ENCODE measurements around the gene TEP1.
"Not testable (repeated sequence)": the region's sequence is repeated elsewhere in the genome, so short reads cannot be mapped to it uniquely, and the experiment has no call there.

TEP1 gene

DNA sequence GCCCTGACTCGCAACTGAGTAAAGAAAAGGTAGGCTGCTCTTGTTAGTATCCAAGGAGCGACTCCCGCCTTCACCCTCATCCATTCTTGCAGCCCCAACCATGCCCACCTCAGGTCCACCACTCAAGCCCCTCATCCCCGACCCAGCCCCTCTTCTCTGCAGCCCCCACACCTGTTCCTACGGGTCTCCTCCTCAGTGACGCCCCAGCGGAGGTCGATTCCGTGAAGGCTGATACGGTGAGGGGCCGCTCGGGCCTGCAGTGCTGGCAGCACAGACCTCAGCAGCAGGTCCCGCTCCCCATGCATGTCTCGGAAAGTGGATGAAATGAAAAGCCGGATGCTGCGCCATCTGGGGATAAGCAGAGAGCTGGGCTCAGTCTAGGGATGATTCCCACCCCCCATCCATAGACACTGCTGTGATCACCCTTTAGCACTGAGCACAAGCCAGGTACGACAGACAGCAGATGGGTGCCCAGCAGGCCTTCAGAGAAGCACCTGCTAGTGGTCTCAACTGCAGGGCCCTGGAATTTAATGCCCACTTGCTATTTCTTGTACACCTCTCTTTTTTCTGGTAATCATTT lies 26.9 kb downstream of the TEP1 start:
- DNase-seq: no peak

DNA sequence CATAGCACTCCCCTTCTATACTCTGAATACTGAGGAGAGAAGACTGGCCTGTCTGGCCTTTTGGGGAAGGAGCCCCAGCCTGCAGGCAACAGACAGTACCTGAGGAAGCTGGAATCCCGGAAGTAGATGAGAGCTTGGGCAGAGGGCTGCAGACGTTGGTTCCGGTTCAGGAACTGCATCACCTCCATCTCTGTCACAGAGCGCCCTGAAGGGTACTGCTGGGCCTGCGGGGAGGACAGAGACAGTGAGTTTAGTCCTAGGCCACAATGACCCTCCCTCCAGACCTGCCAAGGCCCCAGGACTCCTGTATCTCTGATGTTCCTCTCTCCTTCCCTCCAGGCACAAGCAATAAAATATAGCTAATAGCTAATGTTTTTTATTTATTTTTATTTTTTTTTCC lies 28.4 kb downstream of the TEP1 start:
- DNase-seq: no peak

DNA sequence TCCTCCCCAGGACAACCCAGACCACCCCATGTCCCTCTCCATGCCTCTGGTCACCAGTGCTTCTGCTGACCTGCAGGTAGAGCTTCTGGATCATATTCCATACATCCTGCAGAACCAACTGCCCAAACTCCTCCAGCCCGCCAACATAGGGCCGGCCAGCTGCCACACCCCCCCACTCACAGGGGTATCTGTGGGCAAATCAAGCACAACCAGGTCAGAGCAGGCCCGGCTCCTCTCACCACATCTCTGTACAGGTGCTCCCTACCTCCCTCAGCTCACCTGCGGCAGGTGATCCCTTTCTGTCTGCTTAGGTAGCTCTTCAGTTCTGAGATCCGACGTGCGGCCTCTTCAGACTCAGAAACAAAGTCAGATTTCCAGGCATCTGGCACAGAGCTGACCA lies 29.0 kb downstream of the TEP1 start:
- no peak for DNase-seq

DNA sequence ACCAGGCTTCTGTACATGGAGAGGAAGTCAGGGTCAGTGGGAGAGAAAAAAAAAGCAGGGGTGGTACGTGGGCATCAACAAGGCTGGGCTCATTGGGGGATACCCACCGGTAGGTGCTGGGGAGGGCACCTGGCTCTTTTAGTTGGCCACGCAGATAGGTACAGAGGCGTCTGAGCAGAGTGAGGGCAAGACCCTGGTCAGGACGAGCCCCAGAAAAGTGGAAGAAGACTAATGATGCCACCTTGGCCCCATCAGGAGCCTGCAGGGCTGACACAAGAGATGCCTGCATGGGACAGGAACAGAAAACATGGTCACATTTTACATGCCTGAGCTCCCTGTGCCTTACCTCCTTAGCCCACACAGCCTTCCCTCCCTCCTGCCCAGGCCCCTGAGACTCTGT lies 29.7 kb downstream of the TEP1 start:
- DNase-seq: no peak

DNA sequence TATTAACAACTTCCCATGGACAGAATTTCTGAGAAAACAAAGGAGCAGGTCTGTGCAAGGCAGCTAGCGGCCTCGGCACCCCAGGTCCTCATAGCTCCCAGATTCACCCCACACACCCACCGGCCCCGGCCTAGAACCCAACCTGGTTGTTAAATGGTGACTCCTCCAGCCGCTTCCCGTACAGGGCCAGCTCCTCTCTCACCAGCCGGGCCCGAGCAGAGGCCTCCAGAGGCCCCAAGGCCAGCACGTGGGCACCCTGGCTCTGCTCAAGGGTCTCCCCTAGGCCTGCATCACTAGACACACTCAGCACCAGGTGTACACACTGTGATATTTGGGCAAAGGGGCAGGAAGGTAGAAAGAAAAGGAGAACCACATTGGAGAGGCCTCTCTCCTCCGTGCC lies 30.3 kb downstream of the TEP1 start:
- no peak for DNase-seq

DNA sequence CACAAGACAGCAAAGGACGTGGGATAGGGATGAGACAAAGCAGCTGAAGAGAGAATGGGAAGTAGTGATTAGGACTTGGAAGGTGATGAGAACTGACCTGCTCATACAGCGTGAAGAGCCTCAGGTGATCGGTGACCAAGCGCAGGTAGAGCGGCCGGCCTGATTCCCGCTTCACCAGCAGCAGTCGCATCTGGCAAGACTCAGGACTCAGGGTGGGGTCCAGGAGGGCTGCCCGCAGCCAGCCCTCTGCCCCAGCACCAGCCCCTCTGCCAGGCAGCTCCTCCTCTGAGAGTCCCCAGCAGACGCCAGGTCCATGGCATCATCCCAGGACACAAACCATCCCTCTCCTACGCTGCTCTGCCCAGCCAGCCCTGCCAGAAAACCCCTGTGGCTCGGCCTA lies 30.8 kb downstream of the TEP1 start:
- DNase-seq: no peak

DNA sequence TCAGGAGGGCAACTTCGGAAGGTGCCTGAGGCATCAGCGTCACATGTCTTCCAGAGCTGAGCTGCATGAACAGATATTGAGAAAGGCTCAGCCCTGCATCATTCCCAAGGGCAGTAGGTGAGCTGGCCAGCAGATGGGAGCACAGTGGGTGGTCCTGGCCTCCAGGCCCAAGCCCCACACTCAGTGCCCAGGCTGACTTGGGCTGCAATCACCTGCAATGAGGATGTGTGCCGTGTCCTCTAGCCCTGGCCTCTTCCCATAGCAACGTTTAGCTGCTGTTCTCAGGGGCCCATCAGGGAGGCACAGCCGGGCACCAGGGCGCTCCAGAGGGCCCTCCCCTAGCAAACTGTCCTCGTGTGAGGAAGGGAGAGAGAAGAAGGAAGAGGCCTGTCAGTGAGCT lies 32.0 kb downstream of the TEP1 start:
- DNase-seq: no peak

DNA sequence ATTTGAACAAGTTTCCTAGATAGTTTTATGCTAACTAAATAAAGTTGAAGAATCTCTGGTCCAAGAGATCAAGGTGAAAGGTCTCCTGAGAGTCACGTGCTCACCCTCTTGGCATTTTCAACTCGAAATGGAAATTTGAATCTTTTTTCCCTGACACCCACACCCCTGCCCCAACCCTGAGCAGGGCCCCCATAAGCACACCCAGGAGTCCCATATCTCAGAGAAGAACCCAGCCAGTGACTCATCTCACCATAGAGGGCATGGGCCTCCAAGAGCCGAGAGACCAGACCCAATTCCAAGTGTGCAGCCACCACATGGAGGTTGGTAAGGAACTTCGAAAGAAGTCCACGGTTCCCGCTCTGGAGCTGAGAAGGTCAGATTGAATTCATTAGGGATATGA lies 32.6 kb downstream of the TEP1 start:
- DNase-seq: no peak

DNA sequence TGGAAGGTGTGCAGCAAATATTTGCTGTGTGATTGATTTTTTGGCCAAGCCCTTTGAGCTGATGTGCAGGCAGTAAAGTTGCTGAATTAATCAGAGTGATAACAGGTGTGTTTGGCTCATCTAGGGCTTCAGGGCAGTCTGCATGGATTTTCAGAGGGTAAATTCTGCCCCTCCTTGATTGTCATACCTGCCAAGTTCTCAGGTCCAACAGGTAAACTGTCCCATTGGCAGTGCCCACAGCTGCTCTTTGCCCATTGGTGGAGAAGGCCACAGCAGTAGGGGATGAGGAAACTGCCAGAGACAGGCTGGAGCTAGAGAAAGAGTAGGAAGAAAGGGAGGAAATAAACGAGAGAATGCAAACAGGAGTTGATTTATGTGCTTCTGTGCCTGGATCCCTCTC lies 33.6 kb downstream of the TEP1 start:
- DNase-seq: no peak

DNA sequence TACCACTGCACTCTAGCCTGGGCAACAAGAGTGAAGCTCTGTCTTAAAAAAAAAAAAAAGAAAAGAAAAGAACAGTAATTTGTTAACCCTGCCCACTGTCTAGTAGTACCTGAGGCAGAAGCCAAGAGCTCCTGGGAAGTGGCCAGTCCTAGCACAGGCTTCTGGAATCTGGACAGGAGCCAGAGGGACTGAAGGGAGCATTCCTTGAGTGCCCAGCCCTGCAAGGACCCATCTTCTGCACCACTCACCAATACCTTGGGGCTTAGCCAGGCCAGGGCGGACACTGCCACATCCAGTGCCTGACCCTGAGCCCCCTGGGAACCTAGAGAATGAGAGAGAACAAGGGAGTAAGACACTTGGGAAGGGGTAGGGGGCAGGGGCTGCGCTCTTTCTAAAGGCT lies 36.1 kb downstream of the TEP1 start:
- no peak for DNase-seq

DNA sequence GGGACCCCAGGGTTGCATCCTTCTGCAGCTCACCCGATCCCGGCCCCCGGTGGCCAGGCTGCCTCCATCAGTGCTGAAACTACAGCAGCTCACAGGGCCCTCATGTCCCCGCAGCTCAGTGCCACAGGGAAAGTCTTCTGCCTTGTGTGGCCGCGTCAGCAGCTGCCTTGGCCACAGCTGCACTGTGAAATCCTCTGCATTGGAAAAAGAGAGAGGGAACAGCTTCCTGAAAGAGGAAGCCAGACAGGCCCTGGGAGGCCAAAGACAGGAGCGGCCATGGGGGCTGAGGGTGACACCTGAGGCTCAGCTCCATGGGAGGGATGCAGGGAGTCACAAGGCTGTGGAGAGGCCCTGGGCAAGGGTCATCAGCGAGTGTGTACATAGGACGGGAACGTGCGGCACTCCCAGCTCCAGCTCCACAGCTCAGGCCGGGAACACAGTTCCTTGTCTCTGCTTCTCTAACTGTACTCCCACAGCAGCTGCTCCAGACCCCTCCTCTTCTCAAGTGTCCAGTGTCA lies 37.2 kb downstream of the TEP1 start:
- no peak for DNase-seq

DNA sequence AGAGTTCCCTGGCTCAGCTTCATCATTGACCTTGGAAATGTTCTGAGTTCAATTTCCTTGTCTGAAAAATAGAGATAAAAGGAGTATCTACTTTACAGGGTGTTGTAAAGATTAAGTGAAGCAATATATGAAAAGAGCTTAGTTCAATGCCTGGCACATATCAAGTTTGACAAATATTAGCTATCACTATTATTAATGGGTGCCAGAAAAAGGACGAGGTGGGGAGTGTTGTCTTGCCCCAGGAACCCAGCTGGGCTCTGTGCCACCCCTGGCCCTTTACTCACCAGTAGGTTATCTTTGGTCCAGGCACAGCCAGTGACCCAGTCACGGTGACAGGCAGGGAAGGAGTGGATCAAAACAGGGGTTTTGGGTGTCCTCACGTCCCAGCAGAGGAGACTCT lies 37.8 kb downstream of the TEP1 start:
- DNase-seq: no peak

DNA sequence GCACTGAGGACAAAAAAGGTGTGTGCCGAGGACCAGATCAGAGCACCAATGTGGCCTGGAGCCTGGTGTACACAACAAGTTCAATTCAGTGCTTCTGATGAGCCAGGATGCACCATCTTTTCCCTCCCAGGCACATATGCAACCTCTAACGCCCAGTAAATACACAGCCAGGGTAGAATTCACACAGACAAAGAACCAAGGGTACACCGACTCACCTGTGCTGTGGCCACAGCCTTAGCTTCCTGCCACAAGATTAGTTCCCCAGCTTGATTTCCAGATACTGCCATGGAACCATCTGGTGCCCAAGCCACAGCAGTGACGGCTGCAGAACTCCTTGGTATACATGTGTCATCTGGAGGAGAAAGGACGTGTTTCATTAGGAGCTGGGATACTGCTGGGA lies 40.5 kb downstream of the TEP1 start:
- no peak for DNase-seq

DNA sequence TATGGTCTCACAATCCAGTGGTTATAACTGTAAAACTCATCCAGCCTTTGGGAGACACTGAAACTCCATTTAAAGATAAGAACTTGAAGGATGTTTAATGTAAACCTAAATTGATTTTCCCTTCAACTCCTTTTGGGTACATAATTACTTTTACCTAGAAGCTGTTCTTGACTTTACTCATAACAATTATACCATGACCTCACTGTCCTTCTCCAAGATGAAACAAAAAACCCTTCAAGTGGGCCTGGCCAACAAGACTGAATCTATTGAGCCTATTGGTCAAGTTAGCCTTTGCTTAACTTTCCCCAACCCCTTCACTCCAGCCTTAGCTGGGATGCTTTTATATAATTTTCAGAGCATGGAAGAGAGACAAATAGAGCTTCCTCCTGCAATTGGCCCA lies 47.4 kb downstream of the TEP1 start:
- DNase-seq: no peak

DNA sequence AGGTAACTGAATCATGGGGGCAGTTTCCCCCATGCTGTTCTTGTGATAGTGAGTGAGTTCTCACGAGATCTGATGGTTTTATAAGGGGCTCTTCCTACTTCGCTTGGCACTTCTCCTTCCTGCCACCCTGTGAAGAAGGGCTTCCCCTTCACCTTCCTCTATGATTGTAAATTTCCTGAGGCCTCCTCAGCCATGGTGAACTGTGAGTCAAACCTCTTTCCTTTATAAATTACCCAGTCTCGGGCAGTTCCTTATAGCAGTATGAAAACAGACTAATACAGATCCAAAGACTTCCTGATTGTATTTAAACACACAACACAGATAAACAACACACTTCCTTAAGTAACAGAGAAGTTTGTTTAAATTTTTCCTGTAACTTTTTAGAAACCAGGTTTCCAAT lies 54.8 kb downstream of the TEP1 start:
- DNase-seq: peak; percentile 66 to 68

DNA sequence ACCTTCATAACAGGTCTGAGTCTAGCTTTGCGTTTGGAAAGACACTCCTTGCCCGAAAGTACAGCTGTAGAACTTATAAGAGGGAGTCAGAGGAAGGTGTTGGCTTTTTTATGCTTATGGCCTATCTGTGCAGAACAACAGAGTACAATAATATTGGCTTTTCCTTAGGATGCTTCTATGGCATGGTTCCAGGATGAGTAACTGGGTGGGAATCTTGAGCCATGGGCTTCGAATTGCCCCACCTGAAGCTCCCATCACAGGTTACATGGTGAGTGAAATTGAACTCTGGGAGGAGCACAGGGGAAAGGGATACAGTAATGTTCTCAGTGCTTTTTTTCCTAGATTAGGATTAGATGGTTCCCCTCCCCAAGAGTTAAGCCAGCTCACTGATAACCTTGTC lies 56.9 kb downstream of the TEP1 start:
- DNase-seq: no peak

DNA sequence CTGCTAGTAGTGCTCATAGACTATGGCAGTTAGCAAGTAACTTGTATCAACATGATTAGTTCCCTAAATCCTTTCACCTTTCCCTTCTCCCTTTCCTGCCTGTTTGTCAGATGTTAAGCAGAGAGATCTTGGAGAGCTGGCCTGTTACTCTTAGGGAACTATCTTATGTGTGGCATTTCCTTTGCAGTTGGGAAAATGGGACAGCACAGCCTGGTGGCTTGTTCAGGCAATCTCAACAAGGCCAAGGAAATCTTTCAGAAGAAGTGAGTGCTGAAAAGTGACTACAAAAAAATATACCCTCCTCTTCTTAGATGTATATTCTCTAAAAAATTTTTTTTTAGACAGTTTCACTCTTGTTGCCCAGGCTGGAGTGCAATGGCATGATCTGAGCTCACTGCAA lies 62.4 kb downstream of the TEP1 start:
- DNase-seq: no peak

DNA sequence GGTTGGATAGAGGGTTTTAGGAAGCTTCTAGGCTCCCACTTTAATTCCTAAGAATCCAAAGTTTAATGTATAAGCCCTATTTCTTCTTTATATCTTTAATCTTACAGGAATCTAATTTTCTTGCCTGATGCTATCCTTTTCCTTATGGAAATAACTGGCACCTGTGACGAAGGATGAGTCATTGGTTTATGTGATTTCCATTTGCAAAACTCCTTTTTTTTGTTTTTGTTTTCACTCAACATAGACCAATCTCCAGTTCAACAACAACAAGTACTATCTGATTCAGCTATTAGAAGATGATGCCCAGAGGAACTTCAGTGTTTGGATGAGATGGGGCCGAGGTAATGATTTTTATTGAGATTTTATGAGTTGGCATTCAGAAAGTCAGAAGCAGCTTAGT lies 63.0 kb downstream of the TEP1 start:
- no peak for DNase-seq

DNA sequence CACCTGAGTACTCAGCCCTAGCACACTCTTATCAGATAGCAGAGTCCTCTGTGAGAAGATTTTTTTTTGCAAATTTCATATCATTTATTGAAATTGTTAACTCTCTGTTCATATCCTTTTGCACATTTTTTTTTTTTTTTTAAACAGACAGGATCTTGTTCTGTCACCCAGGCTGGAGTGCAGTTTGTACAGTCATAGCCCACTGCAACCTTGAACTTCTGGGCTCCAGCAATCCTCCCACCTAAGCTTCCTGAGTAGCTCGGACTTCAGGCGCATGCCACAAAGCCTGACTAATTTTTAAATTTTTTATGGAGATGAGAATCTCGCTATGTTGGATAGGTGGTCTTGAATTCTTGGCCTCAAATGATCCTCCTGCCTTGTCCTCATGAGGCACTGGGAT lies 65.6 kb downstream of the TEP1 start:
- no peak for DNase-seq

DNA sequence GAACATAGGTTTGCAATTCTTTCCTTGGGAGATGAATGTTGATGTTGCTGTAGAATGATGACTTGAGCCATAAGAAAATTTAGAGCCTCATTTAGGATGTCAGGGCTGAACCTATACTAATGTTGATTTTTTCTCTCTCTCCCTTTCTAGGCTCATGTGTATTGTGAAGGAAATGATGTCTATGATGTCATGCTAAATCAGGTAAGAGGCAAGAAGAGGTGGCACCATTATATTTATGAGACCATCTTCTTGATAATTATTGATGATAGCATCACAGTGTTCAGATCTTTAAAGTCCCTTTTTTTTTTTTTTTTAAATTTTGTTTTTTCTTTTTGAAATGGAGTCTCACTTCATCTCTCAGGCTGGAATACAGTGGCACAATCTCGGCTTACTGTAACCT lies 66.6 kb downstream of the TEP1 start:
- no peak for DNase-seq

DNA sequence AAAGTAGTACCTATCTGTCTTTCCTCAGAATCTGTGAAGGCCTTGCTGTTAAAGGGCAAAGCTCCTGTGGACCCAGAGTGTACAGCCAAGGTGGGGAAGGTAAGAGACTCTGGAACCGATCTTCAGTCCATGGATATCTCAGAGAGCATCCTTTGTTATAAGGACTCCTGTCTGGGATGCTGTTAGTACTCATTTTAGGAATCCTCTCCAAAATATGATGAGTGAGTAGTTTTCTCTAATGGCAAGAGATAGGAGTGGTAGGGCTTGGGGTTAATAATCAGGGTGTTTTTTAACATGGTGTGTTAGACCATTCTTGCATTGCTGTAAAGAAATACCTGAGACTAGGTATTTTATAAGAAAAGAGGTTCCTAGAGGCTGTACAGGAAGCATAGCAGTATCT lies 67.9 kb downstream of the TEP1 start:
- DNase-seq: no peak

DNA sequence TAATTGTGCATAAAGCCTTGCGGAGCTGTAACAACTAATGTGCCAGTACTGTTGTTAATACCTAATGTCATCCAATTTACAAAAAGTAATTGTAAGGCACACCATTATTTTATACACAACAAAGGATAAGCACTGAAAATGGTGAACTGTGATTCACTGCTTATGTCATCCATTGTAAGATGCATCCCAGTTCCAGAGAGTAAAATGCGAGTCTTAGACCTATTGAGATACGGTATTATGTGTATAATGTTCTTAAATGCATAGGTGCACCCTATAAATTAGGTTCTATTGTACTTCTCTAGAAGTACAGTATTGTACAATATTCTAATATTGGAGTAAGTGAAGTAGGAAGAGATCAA lies 69.5 kb downstream of the TEP1 start:
- no peak for DNase-seq

DNA sequence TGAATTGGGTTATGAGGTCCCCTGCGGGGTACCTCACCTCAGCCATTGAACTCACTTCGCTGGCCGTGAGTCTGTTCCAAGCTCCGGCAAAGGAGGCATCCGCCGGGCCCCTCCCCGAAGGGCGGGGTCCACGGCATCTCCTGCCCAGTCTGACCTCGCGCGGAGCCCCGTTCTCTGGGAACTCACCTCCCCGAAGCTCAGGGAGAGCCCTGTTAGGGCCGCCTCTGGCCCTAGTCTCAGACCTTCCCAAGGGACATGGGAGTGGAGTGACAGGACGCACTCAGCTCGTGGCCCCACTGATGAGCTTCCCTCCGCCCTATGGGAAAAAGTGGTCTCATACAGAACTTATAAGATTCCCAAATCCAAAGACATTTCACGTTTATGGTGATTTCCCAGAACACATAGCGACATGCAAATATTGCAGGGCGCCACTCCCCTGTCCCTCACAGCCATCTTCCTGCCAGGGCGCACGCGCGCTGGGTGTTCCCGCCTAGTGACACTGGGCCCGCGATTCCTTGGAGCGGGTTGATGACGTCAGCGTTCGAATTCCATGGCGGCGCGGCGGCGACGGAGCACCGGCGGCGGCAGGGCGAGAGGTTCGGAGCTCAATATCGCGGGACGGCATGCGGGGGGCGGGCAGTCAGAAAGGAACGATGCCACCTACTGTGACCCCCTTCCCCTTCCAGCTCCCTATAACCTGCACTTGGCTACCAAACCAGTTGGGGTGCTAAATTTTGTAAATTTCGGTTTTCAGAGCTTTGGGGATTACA lies 70.0 kb downstream of the TEP1 start, which contains the start of gene PARP2:
Gene PARP2, plus strand, starts transcription at position 544 of the 770 bp plus-strand sequence. Its CDS starts 7 bp downstream, at position 551.
- DNase-seq: peak; percentile 100

DNA sequence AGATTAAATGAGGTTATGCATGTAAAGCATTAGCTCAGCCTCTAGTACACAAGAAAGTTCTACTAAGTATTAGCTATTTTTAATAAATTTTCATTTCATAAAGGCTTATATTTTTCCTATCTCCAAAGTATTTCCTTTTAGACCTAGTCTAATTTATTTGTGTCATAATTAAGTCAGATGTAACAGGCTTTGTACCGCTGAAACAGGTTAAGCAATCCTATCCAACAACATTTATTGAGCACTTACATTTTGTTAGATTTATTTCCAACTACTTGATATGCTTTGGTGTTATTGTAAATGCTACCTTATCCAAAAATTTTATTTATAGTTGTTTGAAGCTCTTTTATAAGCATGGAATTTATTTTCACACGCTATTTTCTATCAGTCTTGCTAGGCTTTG lies 71.7 kb downstream of the TEP1 start:
- no peak for DNase-seq

DNA sequence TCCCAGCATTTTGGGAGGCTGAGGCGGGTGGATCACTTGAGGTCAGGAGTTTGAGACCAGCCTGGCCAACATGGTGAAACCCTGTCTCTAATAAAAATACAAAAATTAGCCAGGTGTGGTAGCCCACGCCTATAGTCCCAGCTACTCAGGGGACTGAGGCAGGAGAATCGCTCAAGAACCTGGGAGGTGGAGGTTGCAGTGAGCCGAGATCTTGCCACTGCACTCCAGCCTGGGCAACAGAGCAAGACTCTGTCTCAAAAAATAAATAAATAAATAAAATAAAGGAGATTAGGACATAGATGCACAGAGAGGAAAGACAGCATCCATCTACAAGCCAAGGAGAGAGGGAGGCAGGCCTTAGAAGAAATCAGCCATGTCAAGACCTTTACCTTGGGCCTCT lies 72.3 kb downstream of the TEP1 start:
- DNase-seq: not testable (repeated sequence)
